Cardiac muscle cell (in vitro differentiated cells and primary cell): ENCODE results near the gene MINDY4. TPM values are rescaled to one million over a fixed set of nuclear protein-coding genes. Genes with fewer than 3 reads are reported as not detected.
A peak's percentile ranks its signal among the peaks of the same experiment; 100 is the strongest.

Source experiments
- DNase-seq, 2 donors: peaks; one replicate each; pipeline versions ENCODE4 v3.0.0 to v3.0.0-alpha.2; 2010 to 2017; ENCODE audit warnings: low read depth in 1 of 2, low spot score in 1 of 2
- H3K27ac ChIP-seq: fragments of 200-600 bp; sonication (generic); 2 replicates; pipeline ENCODE4 v1.5.1; 2016
- H3K27me3 ChIP-seq: fragments of 200-600 bp; sonication (generic); 2 replicates; pipeline ENCODE4 v1.6.0; 2016; ENCODE audit warnings: control low read depth
- H3K36me3 ChIP-seq: fragments of 200-600 bp; sonication (generic); 2 replicates; pipeline ENCODE4 v1.5.1; 2016; ENCODE audit warnings: control low read depth
- H3K4me1 ChIP-seq: fragments of 200-600 bp; sonication (generic); 2 replicates; pipeline ENCODE4 v1.8.1; 2017; ENCODE audit warnings: low read depth, mild to moderate bottlenecking, mixed run types
- H3K4me3 ChIP-seq: fragments of 200-600 bp; sonication (generic); 2 replicates; pipeline ENCODE4 v1.5.1; 2016; ENCODE audit warnings: mild to moderate bottlenecking
- H3K9me3 ChIP-seq: fragments of 200-600 bp; sonication (generic); 2 replicates; pipeline ENCODE4 v1.5.1; 2017; ENCODE audit warnings: low read depth, mild to moderate bottlenecking, control low read depth
- polyA plus RNA-seq: library from polyadenylated mRNA; unstranded; fragments of >200 nt; fragmentation: Nextera tagmentation; extraction: Ambion mirVana; gene quantifications from 2 replicates; pipeline ENCODE4 v1.2.1, GENCODE V29; 2016
- total RNA-seq: library from RNA; depleted of rRNA; stranded (reverse); fragments of >200 nt; gene quantifications from 2 replicates; pipeline ENCODE4 v1.2.3, GENCODE V29; 2016
- TF ChIP-seq, protein P1 (sequence below): IDR thresholded peaks from 2 replicates; pipeline ENCODE4 v1.5.1; 2012; ENCODE audit warnings: low read depth, mild to moderate bottlenecking, low read length

The MINDY4 gene
- total and polyA plus RNA-seq, 2 experiments from 2014 or later: 2.7 to 7.5 TPM

DNA sequence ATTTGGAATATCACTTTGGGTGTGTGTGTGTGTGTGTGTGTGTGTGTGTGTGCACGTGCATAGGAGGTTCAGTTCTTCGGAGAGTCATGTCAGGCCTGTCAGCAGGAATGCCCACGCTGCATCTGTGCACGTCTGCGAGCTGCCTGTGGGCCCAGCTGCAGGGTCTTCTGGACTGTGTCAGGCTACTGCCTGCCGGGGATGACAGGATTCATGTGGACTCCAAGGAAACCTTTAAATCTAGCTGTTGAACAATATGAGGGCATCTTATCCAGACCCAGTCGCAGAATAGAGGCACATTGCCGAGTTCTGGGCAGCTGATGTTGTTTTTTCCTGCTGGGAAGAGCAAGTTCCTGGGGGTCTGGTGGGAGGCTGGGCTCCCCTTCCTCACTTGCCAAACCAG lies 159.4 kb downstream of the MINDY4 start:
- DNase-seq: peak; percentile 56 to 92
- TF ChIP-seq, protein P1, sequence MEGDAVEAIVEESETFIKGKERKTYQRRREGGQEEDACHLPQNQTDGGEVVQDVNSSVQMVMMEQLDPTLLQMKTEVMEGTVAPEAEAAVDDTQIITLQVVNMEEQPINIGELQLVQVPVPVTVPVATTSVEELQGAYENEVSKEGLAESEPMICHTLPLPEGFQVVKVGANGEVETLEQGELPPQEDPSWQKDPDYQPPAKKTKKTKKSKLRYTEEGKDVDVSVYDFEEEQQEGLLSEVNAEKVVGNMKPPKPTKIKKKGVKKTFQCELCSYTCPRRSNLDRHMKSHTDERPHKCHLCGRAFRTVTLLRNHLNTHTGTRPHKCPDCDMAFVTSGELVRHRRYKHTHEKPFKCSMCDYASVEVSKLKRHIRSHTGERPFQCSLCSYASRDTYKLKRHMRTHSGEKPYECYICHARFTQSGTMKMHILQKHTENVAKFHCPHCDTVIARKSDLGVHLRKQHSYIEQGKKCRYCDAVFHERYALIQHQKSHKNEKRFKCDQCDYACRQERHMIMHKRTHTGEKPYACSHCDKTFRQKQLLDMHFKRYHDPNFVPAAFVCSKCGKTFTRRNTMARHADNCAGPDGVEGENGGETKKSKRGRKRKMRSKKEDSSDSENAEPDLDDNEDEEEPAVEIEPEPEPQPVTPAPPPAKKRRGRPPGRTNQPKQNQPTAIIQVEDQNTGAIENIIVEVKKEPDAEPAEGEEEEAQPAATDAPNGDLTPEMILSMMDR: no peak
- peak overlapping the region; percentile 54 for H3K27ac ChIP-seq

DNA sequence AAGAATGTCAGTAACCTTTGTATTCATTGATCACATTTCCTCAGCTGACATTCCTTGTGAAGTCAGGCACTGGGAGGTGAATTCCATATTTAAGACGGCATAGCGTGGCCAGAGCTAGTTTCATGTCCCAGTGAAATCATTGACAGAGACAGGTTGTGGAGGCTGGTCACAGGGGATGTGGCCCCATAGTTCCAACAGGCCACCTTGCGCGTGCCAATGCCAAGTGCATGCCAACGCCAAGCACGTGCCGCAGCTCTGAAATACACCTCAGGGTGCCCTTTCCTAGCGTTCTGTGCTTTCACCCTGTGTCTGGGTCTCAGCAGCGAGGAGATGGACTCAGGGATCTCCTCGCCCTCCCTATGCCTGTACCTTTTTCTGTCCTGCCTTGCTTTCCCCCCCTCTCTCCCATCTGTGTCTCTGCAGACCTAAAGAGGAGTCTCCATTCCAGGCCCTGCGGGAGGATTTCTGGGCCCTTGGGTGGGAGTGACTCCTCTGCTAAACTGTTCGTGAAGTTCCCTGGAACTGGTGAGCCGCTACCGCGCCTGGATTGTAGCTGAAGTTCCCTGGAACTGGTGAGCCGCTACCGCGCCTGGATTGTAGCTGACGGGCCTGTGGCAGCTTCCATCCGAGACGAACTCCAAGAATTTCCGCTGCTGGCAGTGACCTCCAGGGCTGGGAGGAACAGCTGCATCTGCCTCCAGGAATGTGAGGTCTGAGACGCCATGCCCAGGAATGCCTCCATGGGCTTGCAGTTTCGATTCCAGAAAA lies 160.1 kb downstream of the MINDY4 start:
- Histone ChIP-seq H3K27ac (peak overlapping the region; percentile 54), H3K4me3 (no peak overlapping the region), H3K27me3 (no peaks in the 10 kb centered on the region), H3K36me3 (no peaks in the 10 kb centered on the region), H3K9me3 (no peaks in the 10 kb centered on the region), H3K4me1 (peaks cover 33% of the 10 kb centered on the region)
- TF ChIP-seq, protein P1: no peak
- DNase-seq: peak in 1 of 2 donors; percentile 80

More for the DNA sequence above, 159.4 kb downstream of the MINDY4 start:
- Histone ChIP-seq H3K9me3 (no peaks in the 10 kb centered on the region), H3K4me1 (peaks cover 39% of the 10 kb centered on the region), H3K4me3 (no peak overlapping the region), H3K36me3 (no peaks in the 10 kb centered on the region), H3K27me3 (no peaks in the 10 kb centered on the region)

DNA sequence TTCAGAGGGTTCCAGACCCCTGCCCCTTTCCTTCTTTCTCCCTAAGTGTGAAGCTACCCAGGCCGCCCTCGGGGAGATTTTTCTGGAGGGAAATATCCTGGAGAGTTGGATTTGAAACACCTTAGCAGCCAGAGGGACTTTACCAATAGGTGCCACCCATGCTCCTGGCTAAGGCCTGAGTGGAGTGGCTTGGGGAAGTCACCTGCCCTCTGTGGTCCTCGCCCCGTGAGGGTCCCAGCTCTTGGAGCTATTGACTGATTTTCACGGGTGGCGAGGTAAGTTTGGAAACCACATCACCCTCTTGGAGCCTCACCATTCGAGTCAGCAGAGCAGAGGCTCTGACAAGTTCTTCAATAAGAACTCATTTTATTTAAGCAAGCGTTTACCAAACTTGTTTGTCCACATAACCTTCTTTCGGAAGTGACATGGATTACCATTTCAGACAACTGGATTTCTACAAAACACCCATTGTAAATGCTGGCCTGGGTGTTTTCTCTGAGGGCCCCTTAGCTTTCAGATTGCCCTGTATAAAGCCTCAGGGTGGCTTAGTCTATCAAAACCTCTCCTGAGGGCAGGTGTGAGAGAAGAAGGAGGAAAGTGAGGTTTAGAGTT lies 160.8 kb downstream of the MINDY4 start:
- DNase-seq: no peak
- no peaks in the 10 kb centered on the region for H3K36me3 ChIP-seq
- no peak overlapping the region for H3K27ac ChIP-seq
- peaks cover 33% of the 10 kb centered on the region for H3K4me1 ChIP-seq
- H3K4me3 ChIP-seq: no peak overlapping the region
- H3K27me3 ChIP-seq: no peaks in the 10 kb centered on the region
- no peaks in the 10 kb centered on the region for H3K9me3 ChIP-seq
- TF ChIP-seq, protein P1: no peak

DNA sequence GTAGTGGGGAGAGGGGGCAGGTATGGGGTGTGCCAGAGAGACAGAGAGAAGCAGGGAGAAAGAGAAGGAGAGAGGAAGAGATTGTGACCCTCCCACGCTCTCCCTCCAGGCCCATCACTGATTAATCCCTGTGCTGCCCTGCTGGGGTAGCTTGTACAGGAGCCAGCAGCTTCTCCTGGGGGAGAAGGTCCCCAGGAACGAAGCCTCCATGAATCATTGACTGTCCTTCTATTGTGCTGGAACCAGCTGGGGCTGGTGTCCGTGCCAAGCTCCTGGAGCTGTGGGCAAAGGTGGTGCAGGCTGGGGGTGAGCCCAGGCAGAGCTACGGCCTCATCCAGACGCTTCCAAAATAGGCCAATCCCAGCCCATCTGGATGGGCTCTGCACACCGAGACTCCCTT lies 161.3 kb downstream of the MINDY4 start:
- Histone ChIP-seq H3K4me3 (no peak overlapping the region), H3K4me1 (peaks cover 33% of the 10 kb centered on the region), H3K27ac (no peak overlapping the region)

DNA sequence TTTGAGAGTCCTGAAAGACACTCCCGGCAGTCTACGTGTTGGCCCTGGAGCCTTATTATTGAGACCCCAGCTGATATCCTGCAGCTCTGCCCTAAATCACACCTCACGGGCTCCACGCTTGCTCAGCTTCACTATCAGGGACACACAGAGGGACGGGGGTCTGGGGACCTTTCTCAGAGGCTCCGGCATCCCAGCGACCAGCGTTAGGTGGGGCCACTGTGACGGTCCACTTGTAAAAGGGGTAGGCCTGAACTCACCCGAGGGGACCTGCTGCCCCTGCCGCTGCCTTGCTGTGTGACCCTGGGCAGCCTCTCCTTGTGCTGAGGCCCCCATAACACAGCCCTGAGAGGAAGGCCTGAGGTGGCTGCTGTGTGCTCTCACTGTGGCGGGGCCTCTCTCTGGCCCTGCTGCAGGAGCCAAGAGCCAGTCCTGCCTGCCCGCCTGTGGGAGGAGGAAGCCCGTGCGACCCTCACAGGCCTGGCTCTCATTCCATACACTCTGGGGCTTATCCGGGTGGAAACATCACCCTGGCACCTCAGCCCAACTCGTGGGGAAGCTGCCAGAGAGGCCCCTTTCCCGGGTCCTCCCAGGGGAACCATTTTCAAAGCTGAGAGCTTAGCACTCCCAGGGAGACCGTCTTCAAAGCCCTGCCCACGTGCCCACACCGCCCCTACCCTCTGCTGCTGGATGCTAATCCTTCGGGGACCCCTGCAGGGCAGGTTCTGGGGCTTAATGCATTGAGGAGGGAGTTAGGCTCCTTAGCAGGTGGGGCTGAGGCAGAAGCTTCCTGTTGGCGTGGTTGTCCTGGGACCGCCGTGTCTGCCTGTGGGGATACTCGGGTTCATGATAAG lies 162.1 kb downstream of the MINDY4 start:
- H3K4me3 ChIP-seq: no peak overlapping the region
- no peak overlapping the region for H3K27ac ChIP-seq
- peaks cover 39% of the 10 kb centered on the region for H3K4me1 ChIP-seq
- no peaks in the 10 kb centered on the region for H3K27me3 ChIP-seq
- H3K9me3 ChIP-seq: no peaks in the 10 kb centered on the region
- no peak for DNase-seq
- TF ChIP-seq, protein P1: no peak
- no peaks in the 10 kb centered on the region for H3K36me3 ChIP-seq

More for the DNA sequence above, 161.3 kb downstream of the MINDY4 start:
- H3K9me3 ChIP-seq: no peaks in the 10 kb centered on the region
- H3K27me3 ChIP-seq: no peaks in the 10 kb centered on the region
- no peaks in the 10 kb centered on the region for H3K36me3 ChIP-seq
- TF ChIP-seq, protein P1: no peak
- DNase-seq: no peak
